AG04449 (cell line): ENCODE data around the gene OR2L8.
"Not testable (repeated sequence)": the region's sequence is repeated elsewhere in the genome, so short reads cannot be mapped to it uniquely, and the experiment has no call there.

Experiments
- CTCF ChIA-PET: fragments of 350-600 bp; formaldehyde crosslinking; extraction: SDS; loops from one replicate; lab custom pipeline; 2021; ENCODE audit warnings: antibody characterized with exemption; lab: Yijun Ruan, JAX
- POLR2A ChIA-PET: fragments of 400-600, 350-600 bp; formaldehyde crosslinking; extraction: SDS; loops from one replicate; lab custom pipeline; 2020; ENCODE audit warnings: antibody characterized with exemption, inconsistent platforms; lab: Yijun Ruan, JAX
- DNase-seq: peaks from one replicate; pipeline ENCODE4 v3.0.0-alpha.2; 2010; ENCODE audit warnings: low read depth, low spot score
- H3K4me3 ChIP-seq: 2 replicates; pipeline ENCODE4 v1.5.1; 2011; ENCODE audit warnings: low read depth, mild to moderate bottlenecking, control low read depth, low read length
- CTCF ChIP-seq: IDR thresholded peaks from one replicate; pipeline ENCODE4 v1.5.1; 2011; ENCODE audit warnings: mild to moderate bottlenecking, moderate library complexity, low read length, control low read depth, inconsistent platforms; ENCODE audit not compliant: insufficient read depth; ENCODE audit errors: missing control alignments

OR2L8 gene

GRCh38 chr1:247935781-247936180 is 12.9 kb upstream of the OR2L8 start:
- TF ChIP-seq CTCF: no peak
- H3K4me3 ChIP-seq: no peak overlapping the region
- ChIA-PET POLR2A (no interaction called here), CTCF (no interaction called here)
- no peak for DNase-seq

- POLR2A ChIA-PET: no interaction called here
- no peak for TF ChIP-seq CTCF
- CTCF ChIA-PET: no interaction called here
- no peak for DNase-seq
- H3K4me3 ChIP-seq: no peak overlapping the region
Measured at GRCh38 chr1:247936415-247936814, 12.2 kb upstream of the OR2L8 start.

DNA sequence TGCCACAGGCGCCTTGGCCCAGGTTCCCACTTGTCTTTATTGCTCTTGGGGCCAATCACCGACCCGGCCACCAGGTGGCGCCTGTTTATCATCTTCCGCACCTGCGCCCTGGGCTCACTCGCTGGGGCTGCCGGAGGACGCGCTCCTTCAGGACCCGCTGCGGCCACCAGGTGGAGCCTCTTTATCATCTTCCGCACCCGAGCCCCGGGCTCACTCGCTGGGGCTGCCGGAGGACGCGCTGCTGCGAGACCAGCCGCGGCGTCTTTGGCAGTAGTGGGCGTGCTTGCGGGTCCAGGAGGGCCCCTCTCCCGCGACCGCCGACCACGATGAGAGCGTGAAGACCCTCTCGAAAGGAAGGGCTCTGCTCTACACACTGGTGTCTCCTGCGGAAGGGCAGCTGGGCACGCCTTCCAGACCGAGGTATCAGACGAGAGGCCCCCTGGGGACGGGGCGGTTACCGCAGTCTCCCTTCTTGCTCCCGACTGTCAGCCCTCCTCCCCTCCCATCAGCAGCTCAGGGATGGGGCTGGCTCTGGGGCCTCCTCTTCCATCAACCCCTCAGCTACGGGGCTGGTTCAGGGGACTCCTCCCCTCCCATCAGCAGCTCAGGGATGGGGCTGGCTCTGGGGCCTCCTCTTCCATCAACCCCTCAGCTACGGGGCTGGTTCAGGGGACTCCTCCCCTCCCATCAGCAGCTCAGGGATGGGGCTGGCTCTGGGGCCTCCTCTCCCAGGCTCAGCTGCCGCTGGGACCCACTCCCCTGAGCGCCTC is 11.5 kb upstream of the OR2L8 start:
- DNase-seq: not testable (repeated sequence)

DNA sequence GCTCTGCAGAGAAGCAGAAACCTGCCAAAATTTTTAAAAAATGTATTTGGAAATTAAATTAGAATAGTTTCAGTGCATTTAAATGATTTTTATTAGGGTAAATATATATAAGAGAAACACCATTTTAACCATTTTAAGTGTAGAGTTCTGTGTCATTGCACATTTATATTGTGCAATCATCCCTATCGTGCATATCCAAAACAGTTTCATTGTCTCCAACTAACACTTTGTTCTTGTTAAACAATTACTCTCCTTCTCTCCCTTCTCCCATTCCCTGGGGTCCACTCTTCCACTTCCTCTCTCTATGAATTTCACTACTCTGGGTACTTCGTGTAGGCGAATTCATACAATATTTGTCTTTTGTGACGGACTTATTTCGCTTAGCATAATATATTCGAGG is 6.0 kb upstream of the OR2L8 start:
- ChIA-PET POLR2A (no interaction called here), CTCF (no interaction called here)
- DNase-seq: no peak
- no peak for TF ChIP-seq CTCF
- no peak overlapping the region for H3K4me3 ChIP-seq

More for the DNA sequence above, 11.5 kb upstream of the OR2L8 start:
- CTCF ChIA-PET, H3K4me3 ChIP-seq, POLR2A ChIA-PET: not testable (repeated sequence)
- TF ChIP-seq CTCF: peak; percentile 7

DNA sequence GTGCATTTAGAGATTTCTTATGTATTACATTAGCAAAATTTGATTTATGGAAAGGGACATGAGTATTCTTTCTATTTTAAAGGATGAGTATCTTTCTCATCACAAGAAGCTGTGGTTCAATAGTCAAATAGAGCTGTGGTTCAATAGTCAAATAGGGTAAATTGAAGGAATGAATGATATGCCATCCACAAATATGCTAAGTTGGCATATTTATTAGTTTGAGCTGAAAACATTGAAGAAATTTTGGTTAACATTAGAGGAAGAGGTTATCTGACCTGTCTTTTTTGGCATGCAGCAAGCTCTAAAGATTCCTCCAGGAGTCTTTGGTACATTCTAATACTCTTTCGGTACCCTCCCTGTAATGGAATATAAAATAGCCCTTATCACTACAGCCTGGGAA is 4.8 kb downstream of the OR2L8 start:
- TF ChIP-seq CTCF: no peak
- ChIA-PET POLR2A (no interaction called here), CTCF (no interaction called here)
- H3K4me3 ChIP-seq: no peak overlapping the region
- DNase-seq: no peak

DNA sequence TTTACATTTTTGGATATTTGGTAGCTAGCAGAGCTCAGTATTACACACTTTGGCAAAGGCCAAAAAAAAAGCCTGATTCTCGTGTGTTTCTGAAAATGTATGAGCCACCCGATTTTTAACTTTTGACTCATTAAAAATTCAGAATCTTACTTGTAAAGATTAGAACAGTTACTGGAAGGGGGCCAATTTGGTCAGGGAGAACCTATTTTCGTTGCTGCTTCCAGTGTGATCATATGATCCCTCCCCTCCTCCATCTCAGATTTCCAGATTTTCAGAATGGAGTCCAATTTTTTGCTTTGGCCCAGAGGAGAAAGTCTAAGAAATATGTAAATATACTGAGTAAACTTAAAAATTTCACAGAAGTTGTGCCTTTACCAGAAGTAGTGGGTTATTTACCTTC is 13.1 kb downstream of the OR2L8 start:
- DNase-seq: no peak
- POLR2A ChIA-PET: no interaction called here
- H3K4me3 ChIP-seq: no peak overlapping the region
- CTCF ChIA-PET: no interaction called here
- no peak for TF ChIP-seq CTCF
